Measurements from ENCODE around the gene SLC25A20.
A peak's percentile ranks its signal among the peaks of the same experiment; 100 is the strongest.

SLC25A20 gene

DNA sequence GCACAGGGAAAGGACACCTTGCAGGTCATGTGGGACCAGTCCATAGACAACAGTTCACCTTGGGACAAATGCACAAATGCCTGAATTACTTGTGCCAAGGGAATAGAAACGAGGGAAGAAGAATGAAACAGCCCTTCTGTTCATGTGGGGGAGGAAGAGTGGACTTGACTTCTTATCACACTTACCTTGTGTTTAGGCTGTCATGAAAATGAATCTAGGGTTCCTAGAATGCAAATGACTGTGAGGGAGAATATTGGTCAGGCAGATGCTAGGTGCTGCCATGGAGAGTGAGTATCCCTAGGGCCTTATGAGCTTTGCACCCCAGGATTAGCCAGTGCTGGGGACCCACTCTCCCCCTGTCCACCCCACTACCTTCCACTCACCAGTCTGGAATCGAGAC, 40.0 kb downstream of the SLC25A20 start:
- in situ Hi-C loops (cut with HindIII; ENCODE audit: low sequenced_read_pairs): no loop called here
- DNase-seq (ENCODE audit: low read depth): no peak
- TF ChIP-seq, protein P1, sequence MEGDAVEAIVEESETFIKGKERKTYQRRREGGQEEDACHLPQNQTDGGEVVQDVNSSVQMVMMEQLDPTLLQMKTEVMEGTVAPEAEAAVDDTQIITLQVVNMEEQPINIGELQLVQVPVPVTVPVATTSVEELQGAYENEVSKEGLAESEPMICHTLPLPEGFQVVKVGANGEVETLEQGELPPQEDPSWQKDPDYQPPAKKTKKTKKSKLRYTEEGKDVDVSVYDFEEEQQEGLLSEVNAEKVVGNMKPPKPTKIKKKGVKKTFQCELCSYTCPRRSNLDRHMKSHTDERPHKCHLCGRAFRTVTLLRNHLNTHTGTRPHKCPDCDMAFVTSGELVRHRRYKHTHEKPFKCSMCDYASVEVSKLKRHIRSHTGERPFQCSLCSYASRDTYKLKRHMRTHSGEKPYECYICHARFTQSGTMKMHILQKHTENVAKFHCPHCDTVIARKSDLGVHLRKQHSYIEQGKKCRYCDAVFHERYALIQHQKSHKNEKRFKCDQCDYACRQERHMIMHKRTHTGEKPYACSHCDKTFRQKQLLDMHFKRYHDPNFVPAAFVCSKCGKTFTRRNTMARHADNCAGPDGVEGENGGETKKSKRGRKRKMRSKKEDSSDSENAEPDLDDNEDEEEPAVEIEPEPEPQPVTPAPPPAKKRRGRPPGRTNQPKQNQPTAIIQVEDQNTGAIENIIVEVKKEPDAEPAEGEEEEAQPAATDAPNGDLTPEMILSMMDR (IDR thresholded peaks at IDR 0.05; ENCODE audit: low read depth, low read length, missing control alignments): no peak
- no peak overlapping the region for H3K4me3 ChIP-seq (ENCODE audit: low read depth, low read length)

DNA sequence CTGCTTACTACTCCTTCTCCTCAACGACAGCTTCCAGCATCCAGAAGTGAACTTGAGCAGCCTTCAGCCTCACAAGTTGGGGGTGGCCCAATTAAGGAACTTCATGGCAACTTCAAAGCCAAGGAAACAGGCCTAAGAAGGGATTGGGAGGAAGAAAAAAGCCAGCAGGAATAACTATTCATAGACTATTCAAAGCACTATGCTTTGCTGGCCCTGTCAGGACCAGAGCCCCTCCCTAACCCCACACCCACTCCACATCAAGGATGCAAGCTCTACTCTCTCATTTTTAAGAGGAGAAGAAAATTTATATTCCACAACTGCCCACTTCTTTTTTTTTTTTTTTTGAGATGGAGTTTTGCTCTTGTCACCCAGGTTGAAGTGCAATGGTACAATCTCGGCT, 41.0 kb downstream of the SLC25A20 start:
- in situ Hi-C loops (cut with HindIII; ENCODE audit: low sequenced_read_pairs): no loop called here
- TF ChIP-seq, protein P1 (IDR thresholded peaks at IDR 0.05; ENCODE audit: low read depth, low read length, missing control alignments): no peak
- DNase-seq (ENCODE audit: low read depth): no peak
- no peak overlapping the region for H3K4me3 ChIP-seq (ENCODE audit: low read depth, low read length)

DNA sequence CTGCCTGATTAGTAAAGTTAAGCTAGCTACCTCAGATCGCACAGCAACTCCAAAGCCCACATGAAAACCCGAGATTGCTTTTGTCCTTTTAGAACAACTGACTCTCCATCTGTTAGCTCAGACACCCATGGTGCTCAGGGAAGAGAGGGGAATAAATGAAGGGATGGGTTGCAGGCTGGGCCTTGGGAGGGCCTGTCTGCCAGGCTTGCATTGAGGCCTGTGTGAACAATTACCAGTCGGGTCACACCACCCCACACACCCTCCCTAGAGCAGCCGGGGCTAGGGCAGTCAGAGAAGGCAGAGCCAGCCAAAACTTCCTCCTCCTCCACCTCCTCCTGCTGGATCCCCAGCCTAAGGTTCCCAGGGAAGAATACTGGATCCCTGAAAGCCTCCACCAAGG, 42.2 kb downstream of the SLC25A20 start:
- in situ Hi-C loops (cut with HindIII; ENCODE audit: low sequenced_read_pairs): no loop called here
- TF ChIP-seq, protein P1 (IDR thresholded peaks at IDR 0.05; ENCODE audit: low read depth, low read length, missing control alignments): no peak
- no peak for DNase-seq (ENCODE audit: low read depth)
- H3K4me3 ChIP-seq (ENCODE audit: low read depth, low read length): no peak overlapping the region

DNA sequence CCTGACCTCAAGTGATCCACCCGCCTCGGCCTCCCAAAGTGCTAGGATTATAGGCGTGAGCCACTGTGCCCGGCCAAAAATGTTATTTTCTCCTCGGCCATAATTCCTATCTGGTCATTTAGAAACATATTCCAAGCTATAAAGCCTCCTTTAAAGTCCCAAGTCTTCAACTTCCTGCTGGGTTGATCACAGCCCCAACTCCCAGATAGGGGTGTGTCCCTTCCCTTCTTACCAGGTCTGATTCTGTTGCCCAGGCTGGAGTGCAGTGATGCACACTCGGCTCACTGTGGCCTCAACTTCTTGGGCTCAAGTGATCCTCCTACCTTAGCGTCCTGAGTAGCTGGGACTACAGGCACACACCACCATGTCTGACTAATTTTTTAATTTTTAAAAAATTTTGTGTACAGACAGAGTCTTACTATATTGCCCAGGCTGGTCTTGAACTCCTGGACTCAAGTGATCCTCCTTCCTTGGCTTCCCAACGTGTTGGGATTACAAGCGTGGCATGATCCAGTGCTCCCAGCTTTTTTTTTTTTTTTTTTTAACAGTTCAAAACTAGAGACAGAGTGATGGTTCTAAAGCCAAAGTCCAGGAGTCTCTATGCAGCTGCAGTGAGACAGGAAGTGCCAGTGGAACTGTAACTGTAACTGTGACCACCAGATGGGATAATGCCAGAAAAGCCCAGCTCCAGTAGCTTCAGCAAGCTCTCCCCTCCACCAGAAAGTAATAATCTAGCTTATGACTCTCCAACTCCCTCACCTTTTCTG, 42.8 kb downstream of the SLC25A20 start:
- TF ChIP-seq, protein P1 (IDR thresholded peaks at IDR 0.05; ENCODE audit: low read depth, low read length, missing control alignments): no peak
- no peak overlapping the region for H3K4me3 ChIP-seq (ENCODE audit: low read depth, low read length)
- DNase-seq (ENCODE audit: low read depth): no peak
- in situ Hi-C loops (cut with HindIII; ENCODE audit: low sequenced_read_pairs): no loop called here

DNA sequence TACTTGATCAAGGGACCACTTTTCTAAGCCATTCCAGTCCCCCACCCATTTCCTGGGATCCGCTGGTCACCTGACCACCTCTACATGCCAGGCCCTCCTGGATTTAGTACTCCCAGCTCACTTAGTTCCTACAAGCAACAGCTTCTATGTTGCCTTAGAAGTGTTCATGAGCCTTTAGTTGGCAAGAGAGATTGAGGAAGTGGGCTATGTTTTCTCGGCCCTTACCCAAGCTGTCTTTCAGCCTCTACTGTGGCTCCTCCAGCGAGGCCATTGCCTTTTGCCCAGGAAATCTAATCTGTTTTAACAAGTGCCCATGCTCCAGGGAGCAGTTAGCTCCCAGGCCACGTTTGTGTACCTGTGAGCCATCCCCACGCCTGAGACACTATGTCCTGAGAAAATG, 46.5 kb downstream of the SLC25A20 start:
- in situ Hi-C loops (cut with HindIII; ENCODE audit: low sequenced_read_pairs): no loop called here
- H3K4me3 ChIP-seq (ENCODE audit: low read depth, low read length): no peak overlapping the region
- DNase-seq (ENCODE audit: low read depth): no peak
- TF ChIP-seq, protein P1 (IDR thresholded peaks at IDR 0.05; ENCODE audit: low read depth, low read length, missing control alignments): no peak

DNA sequence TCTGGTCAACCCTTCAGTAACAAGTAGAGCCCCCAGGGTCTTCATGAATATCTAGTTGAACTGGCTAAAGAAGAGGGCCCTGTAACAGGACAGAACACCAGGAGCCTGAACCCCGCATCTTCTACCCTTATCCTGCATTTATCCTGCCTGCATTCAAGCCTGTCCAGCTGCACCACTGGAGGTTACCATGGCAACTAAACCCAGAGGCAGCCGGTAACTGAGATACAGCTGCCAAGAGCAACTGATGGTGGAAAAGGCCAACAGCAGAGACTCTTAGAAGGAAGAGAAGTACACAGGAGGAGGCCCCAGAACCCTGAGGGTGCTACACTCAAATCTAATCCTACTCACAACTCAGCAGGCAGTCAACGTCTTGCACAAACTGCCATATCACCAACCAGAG, 47.3 kb downstream of the SLC25A20 start:
- peak; percentile 27 for DNase-seq (ENCODE audit: low read depth)
- TF ChIP-seq, protein P1 (IDR thresholded peaks at IDR 0.05; ENCODE audit: low read depth, low read length, missing control alignments): no peak
- no peak overlapping the region for H3K4me3 ChIP-seq (ENCODE audit: low read depth, low read length)
- in situ Hi-C loops (cut with HindIII; ENCODE audit: low sequenced_read_pairs): no loop called here

Measured in astrocyte of the cerebellum (primary cell).